GM12892 (cell line): ENCODE measurements around the gene SLC39A11.

Source experiments
- POLR2A ChIP-seq: IDR thresholded peaks from 2 replicates; pipeline ENCODE4 v1.6.1; 2011; ENCODE audit warnings: low read depth, low read length, control low read depth
- POLR2AphosphoS5 ChIP-seq: IDR thresholded peaks from 2 replicates; pipeline ENCODE4 v1.6.1; 2011; ENCODE audit warnings: low read depth, low read length, control low read depth
- TAF1 ChIP-seq: IDR thresholded peaks from 2 replicates; pipeline ENCODE4 v1.6.1; 2011; ENCODE audit warnings: low read depth, mild to moderate bottlenecking, control low read depth, low read length, borderline replicate concordance

- TF ChIP-seq POLR2AphosphoS5: no peak
- TF ChIP-seq POLR2A: no peak
- TF ChIP-seq TAF1: no peak
Measured at GRCh38 chr17:72858826-72859495, 233.5 kb downstream of the SLC39A11 start.
